GM13977 (cell line): Measurements from ENCODE around the gene CDON.

ENCODE experiments used
- DNase-seq: peaks from one replicate; pipeline ENCODE4 v3.0.0; 2012; ENCODE audit warnings: low spot score
- CTCF ChIP-seq: IDR thresholded peaks from 2 replicates; pipeline ENCODE4 v1.5.1; 2012; ENCODE audit warnings: mild to moderate bottlenecking, control low read depth; ENCODE audit not compliant: insufficient read depth; ENCODE audit errors: extremely low read depth, missing control alignments
- in situ Hi-C: fragments of 300-500 bp; cut with MboI; formaldehyde crosslinking; loops from one replicate; pipeline ENCODE4 v1.12.0; 2022; ENCODE audit warnings: low sequenced_read_pairs, low pct_unique_long_range_greater_than_20kb, mixed read lengths, inconsistent platforms; ENCODE audit not compliant: unreplicated experiment

The CDON gene

GRCh38 chr11:126072801-126073594, 10.3 kb upstream of the CDON start:
- no peak for DNase-seq
- in situ Hi-C loops = no loop called here
- no peak for TF ChIP-seq CTCF

GRCh38 chr11:126072141-126072741, 9.6 kb upstream of the CDON start:
- TF ChIP-seq CTCF = no peak
- DNase-seq = no peak
- in situ Hi-C loops = no loop called here

GRCh38 chr11:126063507-126063852, 814 bp upstream of the CDON start:
- TF ChIP-seq CTCF = no peak

GRCh38 chr11:126061707-126062678, 673 bp downstream of the CDON start:
- in situ Hi-C loops = no loop called here
- no peak for TF ChIP-seq CTCF
- peak; percentile 34 for DNase-seq

More at GRCh38 chr11:126063507-126063852, 814 bp upstream of the CDON start:
- DNase-seq = no peak
- in situ Hi-C loops = no loop called here

- DNase-seq = no peak
- in situ Hi-C loops = no loop called here
- no peak for TF ChIP-seq CTCF
Measured at GRCh38 chr11:126060757-126061171, 1.9 kb downstream of the CDON start.

GRCh38 chr11:126059238-126059781, 3.4 kb downstream of the CDON start:
- DNase-seq = no peak
- in situ Hi-C loops = no loop called here
- TF ChIP-seq CTCF = no peak
